Loucy (cell line): Measurements from ENCODE around the gene IRAK3.

ENCODE experiments used
- H2AFZ ChIP-seq: fragments of 200-600 bp; sonication (generic); 2 replicates; pipeline ENCODE4 v1.6.0; 2016; ENCODE audit warnings: antibody characterized with exemption, mild to moderate bottlenecking, low read length, moderate library complexity
- H3F3A ChIP-seq: fragments of 200-600 bp; 2 replicates; pipeline ENCODE4 v1.6.0; 2016; ENCODE audit warnings: antibody characterized with exemption, low read depth, mild to moderate bottlenecking
- H3K27me3 ChIP-seq: fragments of 200-600 bp; sonication (generic); 2 replicates; pipeline ENCODE4 v1.6.1; 2014; ENCODE audit warnings: low read length, mild to moderate bottlenecking; ENCODE audit not compliant: insufficient read depth, poor library complexity, severe bottlenecking
- H3K36me3 ChIP-seq: fragments of 200-600 bp; sonication (generic); 2 replicates; pipeline ENCODE4 v1.6.1; 2016; ENCODE audit warnings: low read length; ENCODE audit not compliant: insufficient read depth
- H3K4me1 ChIP-seq: fragments of 200-600 bp; sonication (generic); 2 replicates; pipeline ENCODE4 v1.5.1; 2014; ENCODE audit warnings: low read length, mild to moderate bottlenecking; ENCODE audit not compliant: insufficient read depth, poor library complexity, severe bottlenecking
- H3K4me2 ChIP-seq: fragments of 200-600 bp; sonication (generic); 2 replicates; pipeline ENCODE4 v1.6.0; 2014; ENCODE audit warnings: antibody characterized with exemption, low read length, low read depth, mild to moderate bottlenecking; ENCODE audit not compliant: poor library complexity, severe bottlenecking
- H3K4me3 ChIP-seq: fragments of 200-600 bp; sonication (generic); 2 replicates; pipeline ENCODE4 v1.5.1; 2014; ENCODE audit warnings: low read length, mild to moderate bottlenecking, mixed read lengths; ENCODE audit not compliant: poor library complexity, severe bottlenecking
- H3K79me2 ChIP-seq: fragments of 200-600 bp; sonication (generic); 2 replicates; pipeline ENCODE4 v1.6.1; 2014; ENCODE audit warnings: low read length; ENCODE audit not compliant: insufficient read depth
- H3K9ac ChIP-seq: fragments of 200-600 bp; sonication (generic); 2 replicates; pipeline ENCODE4 v1.6.0; 2014; ENCODE audit warnings: mild to moderate bottlenecking, low read depth, low read length, moderate library complexity; ENCODE audit not compliant: poor library complexity, severe bottlenecking
- H3K9me2 ChIP-seq: fragments of 200-600 bp; sonication (generic); replicated peaks from 2 replicates; pipeline ENCODE4 v1.6.1; 2016; ENCODE audit warnings: low read depth, low read length, mixed read lengths
- H3K9me3 ChIP-seq: fragments of 200-600 bp; sonication (generic); 2 replicates; pipeline ENCODE4 v1.6.1; 2014; ENCODE audit warnings: mild to moderate bottlenecking, antibody characterized with exemption, low read length, low read depth; ENCODE audit not compliant: insufficient read depth
- H4K20me1 ChIP-seq: fragments of 200-600 bp; sonication (generic); 2 replicates; pipeline ENCODE4 v1.6.0; 2014; ENCODE audit warnings: antibody characterized with exemption, low read length, mild to moderate bottlenecking; ENCODE audit not compliant: insufficient read depth, poor library complexity, severe bottlenecking
- EZH2phosphoT487 ChIP-seq: fragments of 200-600 bp; IDR thresholded peaks from 2 replicates; pipeline ENCODE4 v1.6.1; 2018; ENCODE audit warnings: antibody characterized with exemption, mild to moderate bottlenecking, moderate library complexity, borderline replicate concordance
- TF ChIP-seq, protein P1 (sequence below): fragments of 200-600 bp; sonication (generic); conservative IDR thresholded peaks from 2 replicates; pipeline ENCODE4 v1.5.1; 2014; ENCODE audit warnings: mild to moderate bottlenecking, antibody characterized with exemption, low read length

The IRAK3 gene

DNA sequence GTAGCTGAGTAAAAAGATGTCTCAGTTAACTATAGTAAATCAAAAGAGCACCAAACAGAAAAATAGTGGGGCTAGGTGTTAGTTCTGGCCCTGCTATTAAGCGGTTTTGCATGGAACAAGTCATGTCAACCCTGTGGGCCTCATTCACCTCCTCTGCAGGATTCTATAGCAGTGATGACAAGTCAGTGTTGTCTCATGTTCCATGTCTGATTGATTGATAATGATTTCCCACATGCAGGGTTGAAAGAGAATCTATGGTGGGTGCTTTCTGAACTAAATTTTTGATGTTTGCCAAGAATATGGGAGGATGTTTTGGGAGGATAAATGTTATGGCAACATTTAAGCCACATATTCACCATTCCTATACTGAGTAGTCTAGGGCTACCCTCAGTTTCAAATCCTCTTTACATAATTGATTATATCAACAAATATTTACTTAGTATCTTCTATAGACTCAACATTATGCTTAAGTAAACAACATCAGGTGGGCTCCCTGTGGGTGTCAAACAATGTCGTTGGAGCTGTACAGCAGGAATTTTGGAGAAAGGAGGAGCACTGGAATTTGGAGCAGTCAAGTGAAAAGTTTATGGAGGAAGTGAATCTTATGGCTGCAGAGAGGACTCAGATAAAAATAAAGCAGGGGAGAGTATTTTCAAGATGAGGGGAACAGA is 48.6 kb downstream of the IRAK3 start:
- Histone ChIP-seq H3K9me3 (no peaks in the 10 kb centered on the region), H3K79me2 (no peaks in the 10 kb centered on the region), H4K20me1 (no peaks in the 10 kb centered on the region), H3K36me3 (no peaks in the 10 kb centered on the region), H3F3A (no peaks in the 10 kb centered on the region), H3K4me1 (peaks cover 6% of the 10 kb centered on the region), H2AFZ (no peak overlapping the region), H3K9me2 (no peaks in the 10 kb centered on the region), H3K4me3 (no peak overlapping the region), H3K4me2 (no peak overlapping the region), H3K27me3 (no peaks in the 10 kb centered on the region), H3K9ac (no peak overlapping the region)
- TF ChIP-seq EZH2phosphoT487 = no peak
- TF ChIP-seq, protein P1, sequence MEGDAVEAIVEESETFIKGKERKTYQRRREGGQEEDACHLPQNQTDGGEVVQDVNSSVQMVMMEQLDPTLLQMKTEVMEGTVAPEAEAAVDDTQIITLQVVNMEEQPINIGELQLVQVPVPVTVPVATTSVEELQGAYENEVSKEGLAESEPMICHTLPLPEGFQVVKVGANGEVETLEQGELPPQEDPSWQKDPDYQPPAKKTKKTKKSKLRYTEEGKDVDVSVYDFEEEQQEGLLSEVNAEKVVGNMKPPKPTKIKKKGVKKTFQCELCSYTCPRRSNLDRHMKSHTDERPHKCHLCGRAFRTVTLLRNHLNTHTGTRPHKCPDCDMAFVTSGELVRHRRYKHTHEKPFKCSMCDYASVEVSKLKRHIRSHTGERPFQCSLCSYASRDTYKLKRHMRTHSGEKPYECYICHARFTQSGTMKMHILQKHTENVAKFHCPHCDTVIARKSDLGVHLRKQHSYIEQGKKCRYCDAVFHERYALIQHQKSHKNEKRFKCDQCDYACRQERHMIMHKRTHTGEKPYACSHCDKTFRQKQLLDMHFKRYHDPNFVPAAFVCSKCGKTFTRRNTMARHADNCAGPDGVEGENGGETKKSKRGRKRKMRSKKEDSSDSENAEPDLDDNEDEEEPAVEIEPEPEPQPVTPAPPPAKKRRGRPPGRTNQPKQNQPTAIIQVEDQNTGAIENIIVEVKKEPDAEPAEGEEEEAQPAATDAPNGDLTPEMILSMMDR = no peak

DNA sequence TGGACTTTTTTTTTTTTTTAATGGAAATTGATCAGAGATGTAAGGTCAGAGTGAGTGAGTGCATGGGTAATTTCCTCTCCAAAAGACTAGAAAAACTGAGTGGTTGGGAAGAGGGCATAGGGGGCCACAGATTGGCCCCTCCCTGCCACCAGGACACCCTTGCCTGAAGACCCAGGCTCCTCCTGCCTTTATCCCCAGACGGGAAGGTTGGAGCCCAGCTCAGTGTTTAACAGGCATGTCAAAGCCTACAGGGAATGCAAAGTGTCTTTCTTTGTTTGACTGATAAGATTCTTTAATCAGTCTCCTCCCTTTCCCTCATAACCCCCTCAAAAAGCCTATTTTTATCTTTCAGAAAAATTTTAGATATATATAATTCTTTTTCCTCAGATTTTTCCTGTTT is 50.3 kb downstream of the IRAK3 start:
- H3K4me2 ChIP-seq = no peak overlapping the region
- no peaks in the 10 kb centered on the region for H4K20me1 ChIP-seq
- H3F3A ChIP-seq = no peaks in the 10 kb centered on the region
- no peaks in the 10 kb centered on the region for H3K9me3 ChIP-seq
- TF ChIP-seq, protein P1 = no peak
- TF ChIP-seq EZH2phosphoT487 = no peak
- no peaks in the 10 kb centered on the region for H3K79me2 ChIP-seq
- H3K9ac ChIP-seq = no peak overlapping the region
- H3K4me1 ChIP-seq = peaks cover 4% of the 10 kb centered on the region
- no peaks in the 10 kb centered on the region for H3K9me2 ChIP-seq
- no peak overlapping the region for H2AFZ ChIP-seq
- no peak overlapping the region for H3K4me3 ChIP-seq
- H3K36me3 ChIP-seq = no peaks in the 10 kb centered on the region
- H3K27me3 ChIP-seq = no peaks in the 10 kb centered on the region

DNA sequence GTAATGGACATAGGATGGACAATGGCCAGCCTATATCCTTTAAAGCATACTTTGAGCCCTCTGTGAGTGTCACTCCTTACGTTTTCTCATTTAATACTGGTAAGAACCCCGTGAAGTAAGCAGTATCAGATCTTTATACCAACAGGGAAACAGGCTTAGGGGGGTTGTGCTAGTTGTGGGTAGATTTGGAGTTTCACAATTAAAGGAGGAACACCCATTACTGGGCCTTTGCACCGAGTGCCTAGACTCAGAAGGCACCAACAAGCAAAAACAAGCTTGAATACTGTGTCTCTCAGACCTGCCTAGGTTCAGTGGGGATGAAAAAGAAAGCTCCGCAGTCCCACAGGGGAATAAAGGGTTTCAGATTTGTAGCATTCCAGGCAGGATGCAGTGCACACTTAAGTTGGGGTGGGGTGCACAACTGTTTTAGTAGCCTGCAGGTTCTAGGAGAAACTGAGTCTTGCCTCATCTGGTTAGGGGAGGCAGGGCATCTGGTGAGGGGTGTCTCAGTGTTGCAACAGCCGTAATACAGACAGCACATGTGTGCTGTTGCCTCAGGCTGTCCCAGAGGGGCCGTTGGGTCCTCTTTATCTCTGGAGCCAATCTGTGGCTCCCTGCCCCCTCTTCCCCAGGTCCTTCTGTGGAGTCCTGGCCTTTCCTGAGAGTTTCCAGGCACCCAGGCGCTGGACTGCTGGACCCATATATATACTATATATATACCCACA is 51.2 kb downstream of the IRAK3 start:
- Histone ChIP-seq H3K27me3 (no peaks in the 10 kb centered on the region), H3K36me3 (no peaks in the 10 kb centered on the region), H3F3A (no peaks in the 10 kb centered on the region), H3K4me2 (no peak overlapping the region), H4K20me1 (no peaks in the 10 kb centered on the region), H2AFZ (no peak overlapping the region), H3K4me3 (no peak overlapping the region), H3K4me1 (no peaks in the 10 kb centered on the region), H3K9ac (no peak overlapping the region), H3K79me2 (no peaks in the 10 kb centered on the region), H3K9me2 (no peaks in the 10 kb centered on the region), H3K9me3 (no peaks in the 10 kb centered on the region)
- TF ChIP-seq, protein P1 = no peak
